A673 (cell line): Measurements from ENCODE around the gene SIGLEC8. TPM values are rescaled to one million over a fixed set of nuclear protein-coding genes. Genes with fewer than 3 reads are reported as not detected.

Experiments used
- BruUV-seq: library from RNA; stranded (reverse); fragments of 400-500 nt; replicated peaks from 2 replicates; lab custom pipeline; 2021; lab: Mats Ljungman, UMichigan
- CTCF ChIA-PET: fragments of 300-600 bp; sonication (Branson Sonifier 250); formaldehyde crosslinking; loops from one replicate; lab custom pipeline; 2022; ENCODE audit warnings: antibody characterized with exemption; lab: Charles Lee
- POLR2A ChIA-PET: fragments of 300-600 bp; sonication (Branson Sonifier 250); formaldehyde crosslinking; loops from one replicate; lab custom pipeline; 2022; ENCODE audit warnings: antibody characterized with exemption; ENCODE audit not compliant: low non-redundant PET; lab: Charles Lee
- DNase-seq: peaks from one replicate; pipeline ENCODE4 v3.0.0-alpha.2; 2015; ENCODE audit warnings: low spot score
- H3K27ac ChIP-seq: fragments of 200-600 bp; sonication (generic); 2 replicates; pipeline ENCODE4 v1.5.1; 2016; ENCODE audit warnings: mixed run types, low read depth, mild to moderate bottlenecking, mixed read lengths, antibody characterized with exemption, low read length; ENCODE audit not compliant: poor library complexity, severe bottlenecking
- H3K27me3 ChIP-seq: fragments of 200-600 bp; sonication (generic); replicated peaks from 2 replicates; pipeline ENCODE4 v1.6.1; 2017; ENCODE audit warnings: mixed run types, low read depth, mild to moderate bottlenecking, mixed read lengths, antibody characterized with exemption, low read length; ENCODE audit not compliant: insufficient read depth, poor library complexity
- H3K36me3 ChIP-seq: fragments of 200-600 bp; sonication (generic); 2 replicates; pipeline ENCODE4 v1.6.1; 2016; ENCODE audit warnings: mixed run types, mild to moderate bottlenecking, mixed read lengths, antibody characterized with exemption, low read length; ENCODE audit not compliant: insufficient read depth, poor library complexity, severe bottlenecking
- H3K4me1 ChIP-seq: fragments of 200-600 bp; sonication (generic); 2 replicates; pipeline ENCODE4 v1.6.1; 2017; ENCODE audit warnings: mixed run types, mild to moderate bottlenecking, mixed read lengths, antibody characterized with exemption, low read length; ENCODE audit not compliant: insufficient read depth, poor library complexity, severe bottlenecking
- H3K4me3 ChIP-seq: fragments of 200-600 bp; sonication (generic); 2 replicates; pipeline ENCODE4 v1.5.1; 2016; ENCODE audit warnings: low read depth, mixed run types, mild to moderate bottlenecking, mixed read lengths, low read length; ENCODE audit not compliant: poor library complexity, severe bottlenecking
- H3K9me3 ChIP-seq: fragments of 200-600 bp; sonication (generic); 2 replicates; pipeline ENCODE4 v1.6.1; 2016; ENCODE audit warnings: mixed run types, low read depth, mild to moderate bottlenecking, mixed read lengths, antibody characterized with exemption, low read length; ENCODE audit not compliant: poor library complexity, severe bottlenecking
- CTCF ChIP-seq: fragments of 300-800, 200-600 bp; sonication (generic); conservative IDR thresholded peaks from 2 replicates; pipeline ENCODE4 v1.5.1; 2017; ENCODE audit warnings: low read depth, mild to moderate bottlenecking, antibody characterized with exemption, low read length, moderate library complexity, mixed read lengths
- EZH2 ChIP-seq: fragments of 200-600 bp; sonication (generic); IDR thresholded peaks from 2 replicates; pipeline ENCODE4 v1.6.1; 2017; ENCODE audit warnings: borderline replicate concordance, low read depth, mild to moderate bottlenecking, mixed read lengths, antibody characterized with exemption, low read length; ENCODE audit not compliant: poor library complexity, severe bottlenecking
- intact Hi-C: fragments of 100-400 bp; cut with micrococcal nuclease; formaldehyde crosslinking; loops from one replicate; pipeline ENCODE4 v1.10.0; 2022; ENCODE audit not compliant: unreplicated experiment
- total RNA-seq: library from RNA; stranded (reverse); gene quantifications from 2 replicates; pipeline ENCODE4 v1.2.3, GENCODE V29; 2021

Gene SIGLEC8
- total RNA-seq, 1 experiment from 2014 or later = not detected

GRCh38 chr19:51505904-51506303 is 47.6 kb upstream of the SIGLEC8 start:
- H3K4me1 ChIP-seq = no peaks in the 10 kb centered on the region
- H3K27ac ChIP-seq = no peak overlapping the region
- no peaks in the 10 kb centered on the region for H3K9me3 ChIP-seq
- ChIA-PET CTCF (no interaction called here), POLR2A (no interaction called here)
- H3K4me3 ChIP-seq = no peak overlapping the region
- H3K27me3 ChIP-seq = peaks cover 57% of the 10 kb centered on the region
- TF ChIP-seq CTCF = no peak
- BruUV-seq = no TSS peak
- DNase-seq = no peak
- H3K36me3 ChIP-seq = no peaks in the 10 kb centered on the region
- intact Hi-C loops = no loop called here

GRCh38 chr19:51503896-51504295 is 45.6 kb upstream of the SIGLEC8 start:
- Histone ChIP-seq H3K9me3 (no peaks in the 10 kb centered on the region), H3K4me3 (no peak overlapping the region), H3K27ac (no peak overlapping the region), H3K36me3 (no peaks in the 10 kb centered on the region), H3K4me1 (no peaks in the 10 kb centered on the region), H3K27me3 (peaks cover 38% of the 10 kb centered on the region)
- no TSS peak for BruUV-seq
- DNase-seq = no peak
- ChIA-PET CTCF (no interaction called here), POLR2A (no interaction called here)
- TF ChIP-seq EZH2 (no peak), CTCF (no peak)
- intact Hi-C loops = no loop called here

GRCh38 chr19:51503286-51503817 is 45.1 kb upstream of the SIGLEC8 start:
- intact Hi-C loops = no loop called here
- H3K27ac ChIP-seq = no peak overlapping the region
- no TSS peak for BruUV-seq
- CTCF ChIA-PET = no interaction called here
- no peak for DNase-seq
- H3K9me3 ChIP-seq = no peaks in the 10 kb centered on the region
- H3K36me3 ChIP-seq = no peaks in the 10 kb centered on the region
- H3K4me3 ChIP-seq = no peak overlapping the region
- peaks cover 36% of the 10 kb centered on the region for H3K27me3 ChIP-seq
- no peaks in the 10 kb centered on the region for H3K4me1 ChIP-seq
- TF ChIP-seq EZH2 (no peak), CTCF (no peak)
- POLR2A ChIA-PET = no interaction called here
